Measurements from ENCODE around the gene CPZ.
A peak's percentile ranks its signal among the peaks of the same experiment; 100 is the strongest.

CPZ gene
- total RNA-seq, result 0 reads per million in 2 donors

- no peak for DNase-seq
Measured at GRCh38 chr4:8592366-8593263, at the start of gene CPZ. Gene CPZ (plus strand): TSS chr4:8592765. CDS start chr4:8592834, 69 bp downstream.

GRCh38 chr4:8542776-8543525 lies 49.6 kb upstream of the CPZ start:
- no peak for DNase-seq

- DNase-seq, result no peak
Measured at GRCh38 chr4:8543623-8544022, 48.9 kb upstream of the CPZ start.

- DNase-seq, result no peak
Measured at GRCh38 chr4:8544282-8544681, 48.3 kb upstream of the CPZ start.

- no peak for DNase-seq
Measured at GRCh38 chr4:8544741-8545438, 47.7 kb upstream of the CPZ start.

GRCh38 chr4:8545439-8545765 lies 47.2 kb upstream of the CPZ start:
- DNase-seq, result no peak

GRCh38 chr4:8546766-8547107 lies 45.8 kb upstream of the CPZ start:
- no peak for DNase-seq

GRCh38 chr4:8547108-8547911 lies 45.3 kb upstream of the CPZ start:
- peak in 1 of 5 experiments; percentile 29 for DNase-seq

GRCh38 chr4:8547912-8548730 lies 44.4 kb upstream of the CPZ start:
- DNase-seq, result no peak

- DNase-seq, result no peak
Measured at GRCh38 chr4:8548731-8549351, 43.7 kb upstream of the CPZ start.

- no peak for DNase-seq
Measured at GRCh38 chr4:8549352-8549931, 43.1 kb upstream of the CPZ start.

- no peak for DNase-seq
Measured at GRCh38 chr4:8550691-8551090, 41.9 kb upstream of the CPZ start.

GRCh38 chr4:8552024-8552423 lies 40.5 kb upstream of the CPZ start:
- no peak for DNase-seq

GRCh38 chr4:8552581-8553205 lies 39.9 kb upstream of the CPZ start:
- DNase-seq, result no peak

GRCh38 chr4:8553216-8553615 lies 39.3 kb upstream of the CPZ start:
- DNase-seq, result no peak

- DNase-seq, result no peak
Measured at GRCh38 chr4:8553991-8554405, 38.6 kb upstream of the CPZ start.

GRCh38 chr4:8554555-8555100 lies 37.9 kb upstream of the CPZ start:
- no peak for DNase-seq

- DNase-seq, result no peak
Measured at GRCh38 chr4:8555716-8556115, 36.8 kb upstream of the CPZ start.

GRCh38 chr4:8556341-8557150 lies 36.0 kb upstream of the CPZ start:
- no peak for DNase-seq

All from T-helper 2 cell (primary cell).